ENCODE data around the gene ARHGDIG. TPM values are rescaled to one million over a fixed set of nuclear protein-coding genes. Genes with fewer than 3 reads are reported as not detected.

ARHGDIG gene
- total and polyA plus RNA-seq, 9 of the 15 experiments (the other 6 are each of a cell fraction or from before 2014, with no cell fraction given), result 0.36 to 2.5 (median 0.64) TPM; not detected in 2

DNA sequence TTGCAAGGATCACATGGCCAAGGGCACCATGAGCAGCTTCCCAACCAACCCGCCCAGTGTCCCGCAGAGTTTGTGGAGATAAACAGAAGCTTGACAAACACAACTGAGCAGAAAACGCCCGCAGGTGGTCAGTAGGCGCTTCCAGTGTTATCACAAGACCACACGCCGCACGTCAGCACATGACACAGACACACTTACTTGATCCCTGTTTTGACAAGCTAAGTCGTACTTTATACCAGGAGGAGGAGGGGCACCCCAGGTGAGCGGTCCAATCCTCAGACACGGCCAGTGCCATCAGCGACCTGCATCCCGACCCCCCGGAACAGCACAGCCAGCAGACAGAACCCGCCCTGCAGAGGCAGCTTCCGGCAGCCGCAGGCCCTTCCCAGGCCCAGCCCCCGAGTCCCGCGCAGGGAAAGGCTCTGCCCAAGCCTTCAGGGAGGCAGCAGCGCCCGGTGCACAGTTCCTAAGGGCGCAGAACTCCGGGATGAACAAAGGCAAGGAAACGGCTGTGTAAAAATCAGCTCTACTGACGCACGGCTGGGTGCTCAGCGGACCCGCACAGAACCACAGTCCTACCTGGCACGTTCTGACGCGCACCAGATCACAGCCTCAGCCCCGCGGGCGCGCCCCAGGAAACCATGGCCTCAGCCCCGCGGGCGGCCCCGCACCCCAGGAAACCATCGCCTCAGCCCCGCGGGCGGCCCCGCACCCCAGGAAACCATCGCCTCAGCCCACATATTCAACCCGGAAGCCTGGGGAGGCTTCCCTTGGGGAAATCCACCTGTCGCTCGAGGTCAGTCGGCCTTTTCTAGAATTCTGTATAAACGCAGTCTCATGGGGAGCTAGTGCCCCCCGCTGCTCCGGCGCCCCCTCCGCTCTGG is 44.3 kb downstream of the ARHGDIG start (continued):
- TF ChIP-seq CBX1 (IDR thresholded peaks at IDR 0.05; ENCODE audit: low read depth) (no peak; the same call in 1 of the 2 replicates), CBFA2T3 (IDR thresholded peaks at IDR 0.05) (peak; percentile 96), ZNF282 (CRISPR knock-in tag; IDR thresholded peaks at IDR 0.05) (no peak), CHD1 (IDR thresholded peaks at IDR 0.05; ENCODE audit: low read length) (no peak), GABPB2 (CRISPR knock-in tag; conservative IDR thresholded peaks at IDR 0.05) (no peak), ZNF717 (CRISPR knock-in tag; IDR thresholded peaks at IDR 0.05) (no peak), ZNF707 (CRISPR knock-in tag; conservative IDR thresholded peaks at IDR 0.05) (peak; percentile 32; the same call in 1 of the 2 replicates)
- TF ChIP-seq, protein P1, sequence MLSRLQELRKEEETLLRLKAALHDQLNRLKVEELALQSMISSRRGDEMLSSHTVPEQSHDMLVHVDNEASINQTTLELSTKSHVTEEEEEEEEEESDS (CRISPR knock-in tag; IDR thresholded peaks at IDR 0.05), result no peak
- TF ChIP-seq, protein P2, sequence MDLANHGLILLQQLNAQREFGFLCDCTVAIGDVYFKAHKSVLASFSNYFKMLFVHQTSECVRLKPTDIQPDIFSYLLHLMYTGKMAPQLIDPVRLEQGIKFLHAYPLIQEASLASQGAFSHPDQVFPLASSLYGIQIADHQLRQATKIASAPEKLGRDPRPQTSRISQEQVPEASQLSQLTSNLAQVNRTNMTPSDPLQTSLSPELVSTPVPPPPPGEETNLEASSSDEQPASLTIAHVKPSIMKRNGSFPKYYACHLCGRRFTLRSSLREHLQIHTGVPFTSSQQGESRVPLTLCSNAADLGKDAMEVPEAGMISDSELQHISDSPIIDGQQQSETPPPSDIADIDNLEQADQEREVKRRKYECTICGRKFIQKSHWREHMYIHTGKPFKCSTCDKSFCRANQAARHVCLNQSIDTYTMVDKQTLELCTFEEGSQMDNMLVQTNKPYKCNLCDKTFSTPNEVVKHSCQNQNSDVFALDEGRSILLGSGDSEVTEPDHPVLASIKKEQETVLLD (IDR thresholded peaks at IDR 0.05), result no peak; the same call in 1 of the 2 replicates
- TF ChIP-seq, protein P3, sequence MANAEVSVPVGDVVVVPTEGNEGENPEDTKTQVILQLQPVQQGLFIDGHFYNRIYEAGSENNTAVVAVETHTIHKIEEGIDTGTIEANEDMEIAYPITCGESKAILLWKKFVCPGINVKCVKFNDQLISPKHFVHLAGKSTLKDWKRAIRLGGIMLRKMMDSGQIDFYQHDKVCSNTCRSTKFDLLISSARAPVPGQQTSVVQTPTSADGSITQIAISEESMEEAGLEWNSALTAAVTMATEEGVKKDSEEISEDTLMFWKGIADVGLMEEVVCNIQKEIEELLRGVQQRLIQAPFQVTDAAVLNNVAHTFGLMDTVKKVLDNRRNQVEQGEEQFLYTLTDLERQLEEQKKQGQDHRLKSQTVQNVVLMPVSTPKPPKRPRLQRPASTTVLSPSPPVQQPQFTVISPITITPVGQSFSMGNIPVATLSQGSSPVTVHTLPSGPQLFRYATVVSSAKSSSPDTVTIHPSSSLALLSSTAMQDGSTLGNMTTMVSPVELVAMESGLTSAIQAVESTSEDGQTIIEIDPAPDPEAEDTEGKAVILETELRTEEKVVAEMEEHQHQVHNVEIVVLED (CRISPR knock-in tag; IDR thresholded peaks at IDR 0.05), result no peak
- TF ChIP-seq, protein P4, sequence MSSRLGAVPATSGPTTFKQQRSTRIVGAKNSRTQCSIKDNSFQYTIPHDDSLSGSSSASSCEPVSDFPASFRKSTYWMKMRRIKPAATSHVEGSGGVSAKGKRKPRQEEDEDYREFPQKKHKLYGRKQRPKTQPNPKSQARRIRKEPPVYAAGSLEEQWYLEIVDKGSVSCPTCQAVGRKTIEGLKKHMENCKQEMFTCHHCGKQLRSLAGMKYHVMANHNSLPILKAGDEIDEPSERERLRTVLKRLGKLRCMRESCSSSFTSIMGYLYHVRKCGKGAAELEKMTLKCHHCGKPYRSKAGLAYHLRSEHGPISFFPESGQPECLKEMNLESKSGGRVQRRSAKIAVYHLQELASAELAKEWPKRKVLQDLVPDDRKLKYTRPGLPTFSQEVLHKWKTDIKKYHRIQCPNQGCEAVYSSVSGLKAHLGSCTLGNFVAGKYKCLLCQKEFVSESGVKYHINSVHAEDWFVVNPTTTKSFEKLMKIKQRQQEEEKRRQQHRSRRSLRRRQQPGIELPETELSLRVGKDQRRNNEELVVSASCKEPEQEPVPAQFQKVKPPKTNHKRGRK (tag; IDR thresholded peaks at IDR 0.05), result no peak
- TF ChIP-seq, protein P5, sequence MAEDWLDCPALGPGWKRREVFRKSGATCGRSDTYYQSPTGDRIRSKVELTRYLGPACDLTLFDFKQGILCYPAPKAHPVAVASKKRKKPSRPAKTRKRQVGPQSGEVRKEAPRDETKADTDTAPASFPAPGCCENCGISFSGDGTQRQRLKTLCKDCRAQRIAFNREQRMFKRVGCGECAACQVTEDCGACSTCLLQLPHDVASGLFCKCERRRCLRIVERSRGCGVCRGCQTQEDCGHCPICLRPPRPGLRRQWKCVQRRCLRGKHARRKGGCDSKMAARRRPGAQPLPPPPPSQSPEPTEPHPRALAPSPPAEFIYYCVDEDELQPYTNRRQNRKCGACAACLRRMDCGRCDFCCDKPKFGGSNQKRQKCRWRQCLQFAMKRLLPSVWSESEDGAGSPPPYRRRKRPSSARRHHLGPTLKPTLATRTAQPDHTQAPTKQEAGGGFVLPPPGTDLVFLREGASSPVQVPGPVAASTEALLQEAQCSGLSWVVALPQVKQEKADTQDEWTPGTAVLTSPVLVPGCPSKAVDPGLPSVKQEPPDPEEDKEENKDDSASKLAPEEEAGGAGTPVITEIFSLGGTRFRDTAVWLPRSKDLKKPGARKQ (CRISPR knock-in tag; IDR thresholded peaks at IDR 0.05), result 0 out of 2 replicates have a peak, but pooled peaks have one; percentile 7
- TF ChIP-seq, protein P6, sequence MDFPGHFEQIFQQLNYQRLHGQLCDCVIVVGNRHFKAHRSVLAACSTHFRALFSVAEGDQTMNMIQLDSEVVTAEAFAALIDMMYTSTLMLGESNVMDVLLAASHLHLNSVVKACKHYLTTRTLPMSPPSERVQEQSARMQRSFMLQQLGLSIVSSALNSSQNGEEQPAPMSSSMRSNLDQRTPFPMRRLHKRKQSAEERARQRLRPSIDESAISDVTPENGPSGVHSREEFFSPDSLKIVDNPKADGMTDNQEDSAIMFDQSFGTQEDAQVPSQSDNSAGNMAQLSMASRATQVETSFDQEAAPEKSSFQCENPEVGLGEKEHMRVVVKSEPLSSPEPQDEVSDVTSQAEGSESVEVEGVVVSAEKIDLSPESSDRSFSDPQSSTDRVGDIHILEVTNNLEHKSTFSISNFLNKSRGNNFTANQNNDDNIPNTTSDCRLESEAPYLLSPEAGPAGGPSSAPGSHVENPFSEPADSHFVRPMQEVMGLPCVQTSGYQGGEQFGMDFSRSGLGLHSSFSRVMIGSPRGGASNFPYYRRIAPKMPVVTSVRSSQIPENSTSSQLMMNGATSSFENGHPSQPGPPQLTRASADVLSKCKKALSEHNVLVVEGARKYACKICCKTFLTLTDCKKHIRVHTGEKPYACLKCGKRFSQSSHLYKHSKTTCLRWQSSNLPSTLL (IDR thresholded peaks at IDR 0.05), result no peak
